Lower leg skin (tissue), 4 donors: ENCODE measurements around the gene ISOC2. TPM values are rescaled to one million over a fixed set of nuclear protein-coding genes. Genes with fewer than 3 reads are reported as not detected.

Experiments
- DNase-seq, 2 donors: peaks; one replicate each; pipeline ENCODE4 v3.0.0-alpha.2; 2019; ENCODE audit warnings: low spot score in 2 of 2
- H3K4me3 ChIP-seq: fragments of 200-600 bp; sonication (generic); 2 replicates; pipeline ENCODE4 v1.5.1; 2017; ENCODE audit warnings: mild to moderate bottlenecking, low read depth; ENCODE audit not compliant: poor library complexity, severe bottlenecking
- POLR2A ChIP-seq, 2 donors: fragments of 450-650 bp; IDR thresholded peaks; one replicate each; pipeline ENCODE4 v1.6.1; 2016 to 2017; ENCODE audit warnings: antibody characterized with exemption in 2 of 2, mild to moderate bottlenecking in 1 of 2, moderate library complexity in 1 of 2
- WGBS, 2 donors: methylation state at CpG; one replicate each; pipeline ENCODE4 v1.1.5; 2018; 5-methylcytosine and 5-hydroxymethylcytosine counted together
- intact Hi-C: fragments of 100-400 bp; cut with DNase I; formaldehyde crosslinking; loops from one replicate; pipeline ENCODE4 v1.15.0; 2023; ENCODE audit warnings: low total_unique reads
- total RNA-seq, 4 donors: library from RNA; depleted of rRNA; stranded (reverse); fragments of >200 nt; gene quantifications; one replicate each; pipeline ENCODE4 v1.1.0, GENCODE V29; 2016
- TF ChIP-seq, protein P1 (sequence below), 3 donors: fragments of 450-650 bp; IDR thresholded peaks; one replicate each; pipeline ENCODE4 v1.5.1; 2016; ENCODE audit warnings: antibody characterized with exemption in 3 of 3, mild to moderate bottlenecking in 3 of 3, moderate library complexity in 2 of 3

The ISOC2 gene
- total RNA-seq, 4 donors from 2014 or later = 31.0 to 73.1 (median 66.4) TPM

DNA sequence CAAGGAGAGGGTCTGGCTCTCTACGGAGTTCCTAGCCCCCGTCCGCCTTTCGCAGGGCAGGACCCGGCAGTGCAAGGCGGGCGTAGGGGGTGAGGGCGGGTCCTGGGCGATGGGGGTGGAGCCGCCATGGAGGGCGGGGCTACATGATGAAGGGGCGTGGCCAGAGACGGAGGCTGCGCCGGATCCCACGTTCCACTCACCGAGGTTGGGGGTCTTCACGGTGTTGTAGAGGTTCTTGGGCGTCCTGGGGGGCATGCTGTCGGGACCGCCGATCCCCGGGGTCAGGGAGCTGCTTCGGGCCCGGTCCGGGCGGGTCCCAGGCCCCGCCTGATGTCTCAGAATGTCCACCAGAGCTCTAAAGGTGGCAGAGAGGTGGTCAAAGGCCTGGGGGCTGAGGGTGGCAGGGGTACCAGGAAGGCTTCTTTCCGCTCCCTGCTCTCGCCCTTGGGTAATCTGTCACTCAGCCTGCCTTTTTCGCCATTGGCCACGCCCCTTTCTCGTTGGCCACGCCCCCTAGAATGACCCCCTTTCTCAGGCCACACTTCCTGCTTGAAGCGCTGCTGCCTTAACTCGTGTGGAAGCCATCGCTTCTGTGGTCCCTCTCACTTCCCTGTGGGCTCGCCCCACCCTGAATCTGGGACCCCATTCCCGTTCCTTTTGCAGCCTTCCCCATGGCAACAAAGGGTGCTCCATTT lies 20.9 kb downstream of the ISOC2 start:
- intact Hi-C loops = no loop called here
- H3K4me3 ChIP-seq = no peak overlapping the region
- no peak for DNase-seq
- TF ChIP-seq, protein P1, sequence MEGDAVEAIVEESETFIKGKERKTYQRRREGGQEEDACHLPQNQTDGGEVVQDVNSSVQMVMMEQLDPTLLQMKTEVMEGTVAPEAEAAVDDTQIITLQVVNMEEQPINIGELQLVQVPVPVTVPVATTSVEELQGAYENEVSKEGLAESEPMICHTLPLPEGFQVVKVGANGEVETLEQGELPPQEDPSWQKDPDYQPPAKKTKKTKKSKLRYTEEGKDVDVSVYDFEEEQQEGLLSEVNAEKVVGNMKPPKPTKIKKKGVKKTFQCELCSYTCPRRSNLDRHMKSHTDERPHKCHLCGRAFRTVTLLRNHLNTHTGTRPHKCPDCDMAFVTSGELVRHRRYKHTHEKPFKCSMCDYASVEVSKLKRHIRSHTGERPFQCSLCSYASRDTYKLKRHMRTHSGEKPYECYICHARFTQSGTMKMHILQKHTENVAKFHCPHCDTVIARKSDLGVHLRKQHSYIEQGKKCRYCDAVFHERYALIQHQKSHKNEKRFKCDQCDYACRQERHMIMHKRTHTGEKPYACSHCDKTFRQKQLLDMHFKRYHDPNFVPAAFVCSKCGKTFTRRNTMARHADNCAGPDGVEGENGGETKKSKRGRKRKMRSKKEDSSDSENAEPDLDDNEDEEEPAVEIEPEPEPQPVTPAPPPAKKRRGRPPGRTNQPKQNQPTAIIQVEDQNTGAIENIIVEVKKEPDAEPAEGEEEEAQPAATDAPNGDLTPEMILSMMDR (IDR thresholded peaks at IDR 0.05) = no peak
- no peak for TF ChIP-seq POLR2A (IDR thresholded peaks at IDR 0.05)
- WGBS, 2 donors = 6 to 9% methylated on average over 36 to 37 of the region's 39 CpGs

DNA sequence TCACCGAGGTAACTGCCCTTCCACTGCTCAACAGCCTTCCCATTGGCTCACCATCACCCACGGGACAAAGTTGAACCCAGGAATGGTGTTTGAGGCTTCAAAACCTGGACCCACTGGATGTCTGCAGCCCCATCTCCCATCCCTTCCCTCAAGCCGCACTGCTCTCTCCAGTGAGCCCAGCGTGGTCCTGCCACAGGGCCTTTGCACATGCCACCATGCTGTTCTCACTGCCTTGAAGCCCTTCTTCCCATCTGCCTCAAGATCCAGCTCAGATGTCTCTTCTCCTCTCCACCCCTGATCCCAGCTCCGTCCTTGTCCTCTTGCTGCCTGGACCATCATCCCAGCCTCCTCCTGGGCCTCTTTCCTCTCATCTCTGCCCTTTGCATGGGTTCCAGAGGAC lies 22.4 kb downstream of the ISOC2 start:
- 80 to 90% methylated on average over 5 of the region's 5 CpGs for WGBS, 2 donors
- DNase-seq = no peak
- intact Hi-C loops = no loop called here
- no peak overlapping the region for H3K4me3 ChIP-seq
- TF ChIP-seq, protein P1 (IDR thresholded peaks at IDR 0.05) = no peak
- no peak for TF ChIP-seq POLR2A (IDR thresholded peaks at IDR 0.05)

DNA sequence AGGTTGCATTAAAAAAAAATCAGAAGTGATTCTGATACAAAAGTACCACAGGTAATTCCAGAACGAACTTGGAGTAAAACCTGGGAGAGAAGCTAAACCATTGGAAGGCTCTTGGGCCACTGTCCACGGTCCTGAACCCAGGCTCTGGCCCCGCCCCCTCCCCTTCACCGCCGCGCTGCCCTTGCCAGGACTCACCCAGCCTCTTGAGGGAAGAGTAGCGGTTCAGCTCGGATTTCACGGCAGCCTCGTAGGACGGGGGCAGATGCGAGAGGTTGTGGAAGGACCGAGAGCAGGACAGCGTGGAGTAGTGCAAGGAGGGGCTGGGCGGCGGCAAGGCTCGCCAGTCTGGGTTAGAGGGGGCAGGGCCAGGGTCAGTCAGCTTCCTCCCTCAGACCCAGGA lies 24.0 kb downstream of the ISOC2 start:
- 4% methylated on average over 17 of the region's 17 CpGs for WGBS, 2 donors
- no peak for TF ChIP-seq POLR2A (IDR thresholded peaks at IDR 0.05)
- TF ChIP-seq, protein P1 (IDR thresholded peaks at IDR 0.05) = no peak
- intact Hi-C loops = no loop called here
- no peak overlapping the region for H3K4me3 ChIP-seq
- no peak for DNase-seq

DNA sequence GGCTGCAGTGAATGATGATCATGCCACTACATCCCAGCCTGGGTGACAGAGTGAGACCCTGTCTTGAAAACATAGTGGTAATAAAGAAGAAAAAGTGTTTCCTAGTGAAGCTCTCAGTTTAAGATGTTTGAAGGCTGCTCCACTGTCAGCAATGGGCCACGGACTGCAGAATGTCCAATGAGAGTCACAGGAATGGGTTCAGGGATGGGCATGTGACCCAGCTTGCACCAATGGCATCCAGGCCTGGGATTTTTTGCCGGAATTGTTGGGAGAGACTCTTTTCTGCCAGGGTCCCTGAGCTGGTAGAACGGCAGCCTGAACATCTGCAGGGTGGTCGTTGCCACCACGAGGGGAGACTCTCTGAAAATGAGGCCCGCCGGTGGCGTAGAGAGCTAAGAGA lies 24.6 kb downstream of the ISOC2 start:
- intact Hi-C loops = no loop called here
- 53 to 57% methylated on average over 8 of the region's 8 CpGs for WGBS, 2 donors
- H3K4me3 ChIP-seq = no peak overlapping the region
- TF ChIP-seq, protein P1 (IDR thresholded peaks at IDR 0.05) = no peak
- no peak for TF ChIP-seq POLR2A (IDR thresholded peaks at IDR 0.05)
- no peak for DNase-seq

DNA sequence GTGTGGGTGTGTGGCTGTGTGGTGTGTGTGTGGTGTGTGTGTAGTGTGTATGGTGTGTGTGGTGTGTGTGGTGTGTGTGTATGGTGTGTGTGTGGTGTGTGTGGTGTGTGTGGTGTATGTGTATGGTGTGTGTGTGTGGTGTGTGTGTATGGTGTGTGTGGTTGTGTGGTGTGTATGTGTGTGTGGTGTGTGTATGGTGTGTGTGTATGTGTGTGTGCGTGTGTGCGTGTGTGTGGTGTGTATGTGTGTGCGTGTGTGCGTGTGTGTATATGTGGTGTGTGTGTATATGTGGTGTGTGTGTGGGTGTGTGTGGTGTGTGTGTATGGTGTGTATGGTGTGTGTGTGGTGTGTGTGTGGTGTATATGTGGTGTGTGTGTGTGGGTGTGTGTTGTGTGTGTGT lies 26.4 kb downstream of the ISOC2 start:
- 86 to 96% methylated on average over 4 of the region's 4 CpGs for WGBS, 2 donors
- DNase-seq = no peak
- H3K4me3 ChIP-seq = no peak overlapping the region
- TF ChIP-seq POLR2A (IDR thresholded peaks at IDR 0.05) = no peak
- TF ChIP-seq, protein P1 (IDR thresholded peaks at IDR 0.05) = no peak
- intact Hi-C loops = no loop called here
